PC-9 (cell line): ENCODE data around the gene SPINK2.

Source experiments
- CTCF ChIP-seq: fragments of 200-600 bp; sonication (generic); conservative IDR thresholded peaks from 2 replicates; pipeline ENCODE4 v1.6.1; 2017; ENCODE audit warnings: mixed run types, antibody characterized with exemption, mild to moderate bottlenecking, moderate library complexity
- EZH2 ChIP-seq: fragments of 200-600 bp; sonication (generic); IDR thresholded peaks from 2 replicates; pipeline ENCODE4 v1.8.0; 2017; ENCODE audit warnings: antibody characterized with exemption, low read depth

DNA sequence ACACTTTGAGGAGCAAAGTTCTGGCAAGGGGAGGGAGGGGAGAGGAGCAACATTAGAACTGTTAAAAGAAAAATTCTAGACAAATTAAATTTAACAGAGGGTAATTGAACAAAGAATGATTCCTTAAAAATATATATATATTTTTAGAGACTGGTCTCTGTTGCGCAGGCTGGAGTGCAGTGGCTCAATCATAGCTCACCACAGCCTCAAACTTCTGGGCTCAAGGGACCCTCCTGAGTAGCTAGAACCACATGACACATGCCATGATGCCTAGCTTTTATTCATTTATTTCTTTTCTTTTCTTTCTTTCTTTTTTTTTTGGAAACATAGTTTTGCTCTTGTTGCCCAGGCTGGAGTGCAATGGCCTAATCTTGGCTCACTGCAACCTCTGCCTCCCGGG lies 19.1 kb upstream of the SPINK2 start:
- no peak for TF ChIP-seq EZH2
- no peak for TF ChIP-seq CTCF
